ENCODE data around the gene ZBTB26. TPM values are rescaled to one million over a fixed set of nuclear protein-coding genes. Genes with fewer than 3 reads are reported as not detected.

ZBTB26 gene
- polyA plus RNA-seq, 6 donors from 2014 or later = 2.6 to 4.0 (median 3.1) TPM; not detected in 1

Other genes with a start within 250 kb of the ZBTB26 start
- gene OR1L4, start 207.5 kb downstream of the ZBTB26 start, polyA plus RNA-seq (ENCODE audit: low read depth in 6 of 6) = not detected
- not detected for gene OR1L6, start 189.2 kb downstream of the ZBTB26 start, polyA plus RNA-seq (ENCODE audit: low read depth in 6 of 6)
- gene OR5C1, start 142.6 kb downstream of the ZBTB26 start, polyA plus RNA-seq (ENCODE audit: low read depth in 6 of 6) = not detected
- not detected for gene OR1K1, start 131.4 kb downstream of the ZBTB26 start, polyA plus RNA-seq (ENCODE audit: low read depth in 6 of 6)
- gene PDCL, start 102.9 kb downstream of the ZBTB26 start, polyA plus RNA-seq (ENCODE audit: low read depth in 6 of 6) = 1 to 10 TPM; 5.3 to 9.3 (median 6.5) TPM
- gene RC3H2, start 26.2 kb downstream of the ZBTB26 start, polyA plus RNA-seq (ENCODE audit: low read depth in 6 of 6) = 10 to 100 TPM; 26.5 to 39.1 (median 33.1) TPM
- 1 to 10 TPM in 5 of 6 donors, not detected in 1; 1.6 to 3.9 (median 2.6) TPM for gene ZBTB6, start 18.2 kb downstream of the ZBTB26 start, polyA plus RNA-seq (ENCODE audit: low read depth in 6 of 6)
- gene RABGAP1, start 9.5 kb upstream of the ZBTB26 start, polyA plus RNA-seq (ENCODE audit: low read depth in 6 of 6) = 10 to 100 TPM; 27.6 to 37.9 (median 34.2) TPM
- not detected for gene GPR21, start 102.2 kb upstream of the ZBTB26 start, polyA plus RNA-seq (ENCODE audit: low read depth in 6 of 6)